Endothelial cell of umbilical vein (primary cell): Measurements from ENCODE around the gene SLC39A5. TPM values are rescaled to one million over a fixed set of nuclear protein-coding genes. Genes with fewer than 3 reads are reported as not detected.

Experiments
- BruUV-seq: library from RNA; stranded (reverse); fragments of 400-500 nt; replicated peaks from 2 replicates; lab custom pipeline; 2021; lab: Mats Ljungman, UMichigan
- CTCF ChIA-PET: fragments of 300-600, 350-600 bp; sonication (Branson Sonifier 250); formaldehyde crosslinking; loops from one replicate; lab custom pipeline; 2021; ENCODE audit warnings: antibody characterized with exemption, inconsistent platforms; lab: Charles Lee
- POLR2A ChIA-PET: fragments of 300-600, 350-600 bp; sonication (Branson Sonifier 250); formaldehyde crosslinking; loops from one replicate; lab custom pipeline; 2021; ENCODE audit warnings: antibody characterized with exemption, inconsistent platforms; lab: Charles Lee
- DNase-seq: peaks from one replicate; pipeline ENCODE4 v3.0.0-alpha.2; 2011; ENCODE audit warnings: low read depth, low spot score
- FAIRE-seq: peaks from 2 replicates; lab custom pipeline; 2011; peaks lifted over from hg19 to GRCh38; lab: Jason Lieb, UNC
- H2AFZ ChIP-seq: 2 replicates; pipeline ENCODE4 v1.6.0; 2012; ENCODE audit warnings: low read depth, low read length, control low read depth, inconsistent platforms
- H3K27ac ChIP-seq: 2 replicates; pipeline ENCODE4 v1.5.1; 2011; ENCODE audit warnings: low read depth, mild to moderate bottlenecking, control low read depth, low read length, moderate library complexity; ENCODE audit not compliant: insufficient read depth
- H3K27me3 ChIP-seq, 2 experiments: 2 replicates each; pipeline versions ENCODE4 v1.6.0 to v1.6.1; 2011; ENCODE audit warnings: low read length in 2 of 2, mixed read lengths in 1 of 2; ENCODE audit not compliant: control insufficient read depth in 2 of 2, insufficient read depth in 2 of 2
- H3K36me3 ChIP-seq, 2 experiments: 2 replicates in 1 of 2; 3 replicates in 1 of 2; pipeline ENCODE4 v1.5.1; 2011; ENCODE audit warnings: low read length in 2 of 2, mild to moderate bottlenecking in 1 of 2, moderate library complexity in 1 of 2; ENCODE audit not compliant: control insufficient read depth in 2 of 2, insufficient read depth in 2 of 2; ENCODE audit errors: extremely low read depth in 1 of 2
- H3K4me1 ChIP-seq: 3 replicates; pipeline ENCODE4 v1.5.1; 2011; ENCODE audit warnings: mild to moderate bottlenecking, low read length; ENCODE audit not compliant: control insufficient read depth, insufficient read depth; ENCODE audit errors: extremely low read depth
- H3K4me2 ChIP-seq: 2 replicates; pipeline ENCODE4 v1.6.1; 2011; ENCODE audit warnings: low read length, control low read depth, mixed read lengths; ENCODE audit not compliant: insufficient read depth
- H3K4me3 ChIP-seq, 3 experiments: fragments of 200-600 bp in 1 of 3; sonication (generic), shearing (Covaris generic) in 1 of 3; replicated peaks in 1 of 3; 2 replicates each; pipeline ENCODE4 v1.5.1; 2011 to 2016; ENCODE audit warnings: control low read depth in 3 of 3, low read length in 3 of 3, mild to moderate bottlenecking in 2 of 3, inconsistent platforms in 1 of 3, low read depth in 1 of 3, moderate library complexity in 1 of 3; ENCODE audit not compliant: insufficient read depth in 1 of 3
- H3K79me2 ChIP-seq: 2 replicates; pipeline ENCODE4 v1.6.0; 2012; ENCODE audit warnings: low read length, inconsistent platforms; ENCODE audit not compliant: control insufficient read depth, insufficient read depth
- H3K9ac ChIP-seq: replicated peaks from 2 replicates; pipeline ENCODE3; 2011; ENCODE audit warnings: low read length, control low read depth; ENCODE audit not compliant: insufficient read depth; ENCODE audit errors: extremely low read depth
- H3K9me1 ChIP-seq: replicated peaks from 3 replicates; pipeline ENCODE4 v1.6.0; 2011; ENCODE audit warnings: mild to moderate bottlenecking, low read length; ENCODE audit not compliant: control insufficient read depth, insufficient read depth; ENCODE audit errors: extremely low read depth
- H3K9me3 ChIP-seq: replicated peaks from 2 replicates; pipeline ENCODE4 v1.5.1; 2012; ENCODE audit warnings: low read length, inconsistent platforms; ENCODE audit not compliant: control insufficient read depth, insufficient read depth
- H4K20me1 ChIP-seq: replicated peaks from 2 replicates; pipeline ENCODE3; 2011; ENCODE audit warnings: mild to moderate bottlenecking, low read length; ENCODE audit not compliant: control insufficient read depth, insufficient read depth; ENCODE audit errors: extremely low read depth
- EZH2 ChIP-seq: IDR thresholded peaks from 2 replicates; pipeline ENCODE4 v1.6.1; 2012; ENCODE audit warnings: borderline replicate concordance, low read depth, mild to moderate bottlenecking, moderate library complexity, low read length, inconsistent platforms; ENCODE audit not compliant: severe bottlenecking
- FOS ChIP-seq: IDR thresholded peaks from 2 replicates; pipeline ENCODE4 v1.6.1; 2011; ENCODE audit warnings: mild to moderate bottlenecking, low read length, moderate library complexity, borderline replicate concordance; ENCODE audit not compliant: insufficient read depth
- GATA2 ChIP-seq: IDR thresholded peaks from 2 replicates; pipeline ENCODE4 v1.7.0; 2011; ENCODE audit warnings: low read depth, mild to moderate bottlenecking, moderate library complexity, mixed read lengths, low read length; ENCODE audit not compliant: insufficient read length, insufficient read depth
- JUN ChIP-seq: IDR thresholded peaks from 2 replicates; pipeline ENCODE4 v1.6.1; 2011; ENCODE audit warnings: borderline replicate concordance, low read depth; ENCODE audit not compliant: insufficient read length, insufficient read depth
- MYC ChIP-seq: IDR thresholded peaks from one replicate; pipeline ENCODE4 v1.6.1; 2011; ENCODE audit warnings: mild to moderate bottlenecking, low read depth, low read length
- dilution Hi-C: fragments of 300-500 bp; cut with MboI; formaldehyde crosslinking; loops from one replicate; pipeline ENCODE4 v1.15.0; 2019; ENCODE audit warnings: low sequenced_read_pairs; ENCODE audit not compliant: extremely low pct_ligation_motif_present
- intact Hi-C: fragments of 100-400 bp; cut with micrococcal nuclease; formaldehyde crosslinking; loops from one replicate; pipeline ENCODE4 v1.10.0; 2022
- polyA plus RNA-seq, 4 experiments: library from polyadenylated mRNA; depleted of rRNA in 3 of 4; stranded (reverse) in 3 of 4; unstranded in 1 of 4; fragments of >200 nt; gene quantifications; 2 replicates each; pipeline versions ENCODE4 v1.2.1 to v1.2.3, GENCODE V29; 2011 to 2012; ENCODE audit warnings: missing spikeins in 1 of 4
- total RNA-seq: library from RNA; stranded (reverse); gene quantifications from 2 replicates; pipeline ENCODE4 v1.2.3, GENCODE V29; 2021
- TF ChIP-seq, protein P1 (sequence below), 2 donors: IDR thresholded peaks; 1 replicate in 1 of 2; 2 replicates in 1 of 2; pipeline ENCODE4 v1.5.1; 2011; ENCODE audit warnings: low read length in 2 of 2, mild to moderate bottlenecking in 2 of 2, moderate library complexity in 2 of 2, control low read depth in 1 of 2, inconsistent platforms in 1 of 2, low read depth in 1 of 2; ENCODE audit not compliant: insufficient read depth in 1 of 2; ENCODE audit errors: extremely low read depth in 1 of 2

SLC39A5 gene
- total and polyA plus RNA-seq, 2 donors (not counting 3 experiments of a cell fraction or from before 2014, with no cell fraction given) = 0.10 TPM; not detected in 1

- no peaks in the 10 kb centered on the region for H3K27me3 ChIP-seq
- dilution Hi-C loops (no loop called here), intact Hi-C loops (no loop called here)
- H3K9ac ChIP-seq = no peak overlapping the region
- no peak for FAIRE-seq
- no peaks in the 10 kb centered on the region for H4K20me1 ChIP-seq
- no peak overlapping the region for H3K4me2 ChIP-seq
- TF ChIP-seq EZH2 (no peak), GATA2 (no peak), MYC (no peak), JUN (no peak), FOS (no peak)
- TF ChIP-seq, protein P1, sequence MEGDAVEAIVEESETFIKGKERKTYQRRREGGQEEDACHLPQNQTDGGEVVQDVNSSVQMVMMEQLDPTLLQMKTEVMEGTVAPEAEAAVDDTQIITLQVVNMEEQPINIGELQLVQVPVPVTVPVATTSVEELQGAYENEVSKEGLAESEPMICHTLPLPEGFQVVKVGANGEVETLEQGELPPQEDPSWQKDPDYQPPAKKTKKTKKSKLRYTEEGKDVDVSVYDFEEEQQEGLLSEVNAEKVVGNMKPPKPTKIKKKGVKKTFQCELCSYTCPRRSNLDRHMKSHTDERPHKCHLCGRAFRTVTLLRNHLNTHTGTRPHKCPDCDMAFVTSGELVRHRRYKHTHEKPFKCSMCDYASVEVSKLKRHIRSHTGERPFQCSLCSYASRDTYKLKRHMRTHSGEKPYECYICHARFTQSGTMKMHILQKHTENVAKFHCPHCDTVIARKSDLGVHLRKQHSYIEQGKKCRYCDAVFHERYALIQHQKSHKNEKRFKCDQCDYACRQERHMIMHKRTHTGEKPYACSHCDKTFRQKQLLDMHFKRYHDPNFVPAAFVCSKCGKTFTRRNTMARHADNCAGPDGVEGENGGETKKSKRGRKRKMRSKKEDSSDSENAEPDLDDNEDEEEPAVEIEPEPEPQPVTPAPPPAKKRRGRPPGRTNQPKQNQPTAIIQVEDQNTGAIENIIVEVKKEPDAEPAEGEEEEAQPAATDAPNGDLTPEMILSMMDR (IDR thresholded peaks at IDR 0.05; ENCODE audit: extremely low read depth in 1 of 2, insufficient read depth in 1 of 2, low read depth in 1 of 2, low read length in 2 of 2) = no peak
- H2AFZ ChIP-seq = no peak overlapping the region
- POLR2A ChIA-PET = no interaction called here
- no peaks in the 10 kb centered on the region for H3K9me3 ChIP-seq
- no peaks in the 10 kb centered on the region for H3K79me2 ChIP-seq
- H3K27ac ChIP-seq = no peak overlapping the region
- H3K9me1 ChIP-seq = no peaks in the 10 kb centered on the region
- peaks cover 0 to 2% of the 10 kb centered on the region in 2 experiments for H3K36me3 ChIP-seq
- H3K4me3 ChIP-seq = no peak overlapping the region
- no peaks in the 10 kb centered on the region for H3K4me1 ChIP-seq
- no TSS peak for BruUV-seq
- CTCF ChIA-PET = interaction anchor here (0.5 to 1.3 kb wide), 3 partner anchors 21 to 106 kb away, joined by 3 to 4 read pairs (median 3); no protein-coding TSS in a partner anchor
- DNase-seq = no peak
Measured at GRCh38 chr12:56230432-56231183, 757 bp downstream of the SLC39A5 start.
